Measurements from ENCODE around the gene ZFR. TPM values are rescaled to one million over a fixed set of nuclear protein-coding genes. Genes with fewer than 3 reads are reported as not detected.
A peak's percentile ranks its signal among the peaks of the same experiment; 100 is the strongest.

ZFR gene
- total RNA-seq, 1 experiment from 2014 or later: 85.1 TPM

DNA sequence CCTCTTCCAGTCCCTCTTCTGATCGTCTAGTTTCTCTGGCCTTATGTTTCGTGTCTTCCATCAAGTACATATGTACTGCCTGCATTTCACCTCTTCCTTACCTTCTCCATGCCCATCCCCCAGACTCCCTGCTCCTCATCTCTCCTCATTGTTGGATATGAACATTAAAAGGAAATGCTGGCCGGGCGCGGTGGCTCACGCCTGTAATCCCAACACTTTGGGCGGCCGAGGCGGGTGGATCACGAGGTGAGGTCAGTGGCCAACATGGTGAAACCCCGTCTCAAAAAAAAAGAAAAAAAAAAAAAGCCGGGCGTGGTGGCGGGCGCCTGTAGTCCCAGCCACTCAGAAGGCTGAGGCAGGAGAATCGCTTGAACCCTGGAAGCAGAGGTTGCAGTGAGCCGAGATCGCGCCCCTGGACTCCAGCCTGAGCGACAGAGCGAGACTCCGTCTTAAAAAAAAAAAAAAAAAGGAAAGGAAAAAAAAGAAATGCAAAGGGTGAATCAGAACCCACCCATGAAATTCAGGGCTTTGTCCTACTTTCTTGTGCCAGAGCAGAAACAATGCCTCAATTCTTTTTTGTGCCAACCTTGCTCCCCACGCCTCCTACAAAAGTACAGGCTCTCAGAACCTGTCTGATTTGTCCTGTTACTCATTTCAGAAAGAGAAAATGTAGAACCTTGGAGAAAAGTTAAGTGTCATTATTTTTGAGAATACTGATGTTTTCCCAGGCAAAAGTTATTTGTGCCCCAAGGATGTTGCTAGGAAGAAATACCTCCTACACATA is 1.5 kb upstream of the ZFR start:
- H4K20me1 ChIP-seq (ENCODE audit: low read length): peaks cover 20% of the 10 kb centered on the region
- no peak overlapping the region for H3K9ac ChIP-seq (ENCODE audit: low read length)
- peaks cover 23% of the 10 kb centered on the region for H3K4me1 ChIP-seq (ENCODE audit: insufficient read depth, low read length)
- peaks cover 3% of the 10 kb centered on the region; the same call in 1 of the 2 replicates for H3K36me3 ChIP-seq (ENCODE audit: low read depth, low read length)
- no peaks in the 10 kb centered on the region for H3F3A ChIP-seq (ENCODE audit: low read length, unreplicated experiment)
- no peak for DNase-seq
- H3K27ac ChIP-seq (ENCODE audit: low read length): no peak overlapping the region
- no peak overlapping the region for H3K4me3 ChIP-seq (ENCODE audit: low read length)
- H3K9me2 ChIP-seq (replicated peaks; ENCODE audit: low read length): no peaks in the 10 kb centered on the region
- no peaks in the 10 kb centered on the region for H3K9me3 ChIP-seq (ENCODE audit: low read length)
- ATAC-seq: no peak
- POLR2A ChIA-PET (ENCODE audit: unreplicated experiment): no interaction called here
- no peak overlapping the region for H3K4me2 ChIP-seq (ENCODE audit: low read length)
- no TSS peak for BruUV-seq (replicated peaks)
- H3K79me2 ChIP-seq (ENCODE audit: low read length): peaks cover 34% of the 10 kb centered on the region
- intact Hi-C loops (cut with micrococcal nuclease): no loop called here
- TF ChIP-seq EZH2phosphoT487 (IDR thresholded peaks at IDR 0.05; ENCODE audit: borderline replicate concordance, low read length): no peak
- no peaks in the 10 kb centered on the region for H3K27me3 ChIP-seq (ENCODE audit: low read length)
- CTCF ChIA-PET: no interaction called here
- H2AFZ ChIP-seq (ENCODE audit: low read length): no peak overlapping the region

DNA sequence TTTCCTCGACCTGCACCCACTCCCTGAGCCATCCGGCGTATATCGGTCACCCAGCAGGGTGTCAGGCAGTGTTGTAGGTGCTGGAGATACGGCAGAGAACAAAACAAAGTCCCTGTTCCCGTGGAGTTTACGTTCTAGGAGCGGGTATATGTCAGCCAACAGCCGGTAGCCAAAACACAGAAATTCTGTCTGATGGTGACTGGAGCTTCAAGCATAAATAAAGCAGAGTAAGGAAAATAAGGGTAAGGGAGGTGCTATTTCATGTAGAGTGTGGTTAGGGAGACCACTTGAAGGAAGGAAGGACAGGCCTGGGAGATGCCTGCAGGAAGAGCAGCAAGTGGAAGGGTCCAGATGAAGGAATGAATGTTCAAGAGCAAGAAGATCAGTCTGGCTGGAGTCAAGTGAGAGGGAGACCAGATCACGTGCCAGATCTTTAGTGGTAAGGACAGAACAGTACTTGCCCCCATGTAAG is 783 bp upstream of the ZFR start:
- Histone ChIP-seq H3F3A (ENCODE audit: low read length, unreplicated experiment) (no peaks in the 10 kb centered on the region), H3K9me3 (ENCODE audit: low read length) (no peaks in the 10 kb centered on the region), H3K27me3 (ENCODE audit: low read length) (no peaks in the 10 kb centered on the region), H3K27ac (ENCODE audit: low read length) (no peak overlapping the region), H3K4me1 (ENCODE audit: insufficient read depth, low read length) (peaks cover 24% of the 10 kb centered on the region), H2AFZ (ENCODE audit: low read length) (peak overlapping the region; percentile 95; the same call in 1 of the 2 replicates), H3K4me2 (ENCODE audit: low read length) (peak overlapping the region; percentile 76), H4K20me1 (ENCODE audit: low read length) (peaks cover 26% of the 10 kb centered on the region), H3K9me2 (replicated peaks; ENCODE audit: low read length) (no peaks in the 10 kb centered on the region), H3K79me2 (ENCODE audit: low read length) (peaks cover 41% of the 10 kb centered on the region), H3K4me3 (ENCODE audit: low read length) (0 out of 2 replicates have a peak overlapping the region, but pooled peaks have one; percentile 87), H3K36me3 (ENCODE audit: low read depth, low read length) (peaks cover 3% of the 10 kb centered on the region; the same call in 1 of the 2 replicates), H3K9ac (ENCODE audit: low read length) (no peak overlapping the region)
- DNase-seq (no peak), ATAC-seq (no peak)
- ChIA-PET POLR2A (ENCODE audit: unreplicated experiment) (no interaction called here), CTCF (no interaction called here)
- intact Hi-C loops (cut with micrococcal nuclease): no loop called here
- no peak for TF ChIP-seq EZH2phosphoT487 (IDR thresholded peaks at IDR 0.05; ENCODE audit: borderline replicate concordance, low read length)
- TF ChIP-seq EZH2 (IDR thresholded peaks at IDR 0.05; ENCODE audit: low read length, unreplicated experiment): no peak
- TF ChIP-seq, protein P1, sequence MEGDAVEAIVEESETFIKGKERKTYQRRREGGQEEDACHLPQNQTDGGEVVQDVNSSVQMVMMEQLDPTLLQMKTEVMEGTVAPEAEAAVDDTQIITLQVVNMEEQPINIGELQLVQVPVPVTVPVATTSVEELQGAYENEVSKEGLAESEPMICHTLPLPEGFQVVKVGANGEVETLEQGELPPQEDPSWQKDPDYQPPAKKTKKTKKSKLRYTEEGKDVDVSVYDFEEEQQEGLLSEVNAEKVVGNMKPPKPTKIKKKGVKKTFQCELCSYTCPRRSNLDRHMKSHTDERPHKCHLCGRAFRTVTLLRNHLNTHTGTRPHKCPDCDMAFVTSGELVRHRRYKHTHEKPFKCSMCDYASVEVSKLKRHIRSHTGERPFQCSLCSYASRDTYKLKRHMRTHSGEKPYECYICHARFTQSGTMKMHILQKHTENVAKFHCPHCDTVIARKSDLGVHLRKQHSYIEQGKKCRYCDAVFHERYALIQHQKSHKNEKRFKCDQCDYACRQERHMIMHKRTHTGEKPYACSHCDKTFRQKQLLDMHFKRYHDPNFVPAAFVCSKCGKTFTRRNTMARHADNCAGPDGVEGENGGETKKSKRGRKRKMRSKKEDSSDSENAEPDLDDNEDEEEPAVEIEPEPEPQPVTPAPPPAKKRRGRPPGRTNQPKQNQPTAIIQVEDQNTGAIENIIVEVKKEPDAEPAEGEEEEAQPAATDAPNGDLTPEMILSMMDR (conservative IDR thresholded peaks at IDR 0.05; ENCODE audit: low read depth, low read length): no peak
- BruUV-seq (replicated peaks): TSS peak; percentile 42

DNA sequence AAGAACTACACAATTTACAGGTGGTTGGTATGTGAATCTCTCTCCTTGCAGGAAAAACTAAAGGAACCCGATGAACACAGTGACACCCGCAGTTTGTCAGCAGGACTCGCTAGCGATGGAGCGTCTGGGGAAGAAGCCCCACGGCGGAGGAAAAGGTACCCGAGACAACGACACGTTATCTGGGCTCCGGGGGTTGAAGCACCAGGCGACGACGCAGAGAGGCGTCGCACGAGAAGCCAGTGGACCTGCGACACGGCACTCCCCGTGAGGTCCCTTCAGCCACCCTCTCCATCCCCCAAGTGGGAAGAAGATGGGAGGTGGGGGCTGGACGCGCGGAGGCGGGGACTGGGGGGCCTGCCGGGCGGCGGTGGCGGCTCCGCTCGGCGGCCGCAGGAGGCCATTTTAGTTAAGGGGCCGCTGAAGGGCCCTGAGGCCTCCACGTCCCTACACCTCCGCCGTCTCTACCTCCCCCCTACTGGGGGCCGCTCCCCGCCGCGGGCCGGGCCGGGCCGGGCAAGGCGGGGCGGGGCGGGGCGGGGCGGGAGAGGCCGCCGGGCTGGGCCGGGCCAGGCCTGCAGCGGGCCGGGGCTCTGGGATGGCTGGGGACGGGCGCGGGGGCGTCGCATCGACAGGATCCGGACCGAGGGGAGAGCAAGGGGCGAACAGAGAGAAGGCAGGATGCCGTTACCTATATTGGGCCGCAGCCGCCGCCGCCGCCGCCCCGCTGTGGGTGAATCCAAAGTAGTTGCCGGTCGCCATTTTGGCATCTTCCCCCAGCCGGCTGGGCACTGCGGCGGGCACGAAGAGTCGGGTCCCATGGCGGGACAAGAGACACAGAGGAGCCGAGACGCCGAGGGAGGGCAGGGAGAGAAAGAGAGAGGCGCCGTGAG is 754 bp downstream of the ZFR start:
- intact Hi-C loops (cut with micrococcal nuclease): no loop called here
- H3K4me3 ChIP-seq (ENCODE audit: low read length): peak overlapping the region; percentile 87
- H3K27ac ChIP-seq (ENCODE audit: low read length): peak overlapping the region; percentile 75
- H3F3A ChIP-seq (ENCODE audit: low read length, unreplicated experiment): peaks cover 5% of the 10 kb centered on the region
- BruUV-seq (replicated peaks): no TSS peak
- peaks cover 3% of the 10 kb centered on the region; the same call in 1 of the 2 replicates for H3K36me3 ChIP-seq (ENCODE audit: low read depth, low read length)
- H3K9me2 ChIP-seq (replicated peaks; ENCODE audit: low read length): no peaks in the 10 kb centered on the region
- H3K79me2 ChIP-seq (ENCODE audit: low read length): peaks cover 56% of the 10 kb centered on the region
- H4K20me1 ChIP-seq (ENCODE audit: low read length): peaks cover 36% of the 10 kb centered on the region
- no peaks in the 10 kb centered on the region for H3K9me3 ChIP-seq (ENCODE audit: low read length)
- TF ChIP-seq EZH2 (IDR thresholded peaks at IDR 0.05; ENCODE audit: low read length, unreplicated experiment) (no peak), EZH2phosphoT487 (IDR thresholded peaks at IDR 0.05; ENCODE audit: borderline replicate concordance, low read length) (no peak)
- TF ChIP-seq, protein P1 (conservative IDR thresholded peaks at IDR 0.05; ENCODE audit: low read depth, low read length): no peak
- peak; percentile 25 for DNase-seq
- no peaks in the 10 kb centered on the region for H3K27me3 ChIP-seq (ENCODE audit: low read length)
- H2AFZ ChIP-seq (ENCODE audit: low read length): peak overlapping the region; percentile 95
- ChIA-PET CTCF (no interaction called here), POLR2A (ENCODE audit: unreplicated experiment) (no interaction called here)
- H3K4me2 ChIP-seq (ENCODE audit: low read length): peak overlapping the region; percentile 93
- H3K4me1 ChIP-seq (ENCODE audit: insufficient read depth, low read length): peaks cover 39% of the 10 kb centered on the region
- H3K9ac ChIP-seq (ENCODE audit: low read length): peak overlapping the region; percentile 98
- ATAC-seq: peak; percentile 60
